Measurements from ENCODE around the gene FANCM.

The FANCM gene, protein sequence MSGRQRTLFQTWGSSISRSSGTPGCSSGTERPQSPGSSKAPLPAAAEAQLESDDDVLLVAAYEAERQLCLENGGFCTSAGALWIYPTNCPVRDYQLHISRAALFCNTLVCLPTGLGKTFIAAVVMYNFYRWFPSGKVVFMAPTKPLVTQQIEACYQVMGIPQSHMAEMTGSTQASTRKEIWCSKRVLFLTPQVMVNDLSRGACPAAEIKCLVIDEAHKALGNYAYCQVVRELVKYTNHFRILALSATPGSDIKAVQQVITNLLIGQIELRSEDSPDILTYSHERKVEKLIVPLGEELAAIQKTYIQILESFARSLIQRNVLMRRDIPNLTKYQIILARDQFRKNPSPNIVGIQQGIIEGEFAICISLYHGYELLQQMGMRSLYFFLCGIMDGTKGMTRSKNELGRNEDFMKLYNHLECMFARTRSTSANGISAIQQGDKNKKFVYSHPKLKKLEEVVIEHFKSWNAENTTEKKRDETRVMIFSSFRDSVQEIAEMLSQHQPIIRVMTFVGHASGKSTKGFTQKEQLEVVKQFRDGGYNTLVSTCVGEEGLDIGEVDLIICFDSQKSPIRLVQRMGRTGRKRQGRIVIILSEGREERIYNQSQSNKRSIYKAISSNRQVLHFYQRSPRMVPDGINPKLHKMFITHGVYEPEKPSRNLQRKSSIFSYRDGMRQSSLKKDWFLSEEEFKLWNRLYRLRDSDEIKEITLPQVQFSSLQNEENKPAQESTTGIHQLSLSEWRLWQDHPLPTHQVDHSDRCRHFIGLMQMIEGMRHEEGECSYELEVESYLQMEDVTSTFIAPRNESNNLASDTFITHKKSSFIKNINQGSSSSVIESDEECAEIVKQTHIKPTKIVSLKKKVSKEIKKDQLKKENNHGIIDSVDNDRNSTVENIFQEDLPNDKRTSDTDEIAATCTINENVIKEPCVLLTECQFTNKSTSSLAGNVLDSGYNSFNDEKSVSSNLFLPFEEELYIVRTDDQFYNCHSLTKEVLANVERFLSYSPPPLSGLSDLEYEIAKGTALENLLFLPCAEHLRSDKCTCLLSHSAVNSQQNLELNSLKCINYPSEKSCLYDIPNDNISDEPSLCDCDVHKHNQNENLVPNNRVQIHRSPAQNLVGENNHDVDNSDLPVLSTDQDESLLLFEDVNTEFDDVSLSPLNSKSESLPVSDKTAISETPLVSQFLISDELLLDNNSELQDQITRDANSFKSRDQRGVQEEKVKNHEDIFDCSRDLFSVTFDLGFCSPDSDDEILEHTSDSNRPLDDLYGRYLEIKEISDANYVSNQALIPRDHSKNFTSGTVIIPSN (N-terminal part only)

DNA sequence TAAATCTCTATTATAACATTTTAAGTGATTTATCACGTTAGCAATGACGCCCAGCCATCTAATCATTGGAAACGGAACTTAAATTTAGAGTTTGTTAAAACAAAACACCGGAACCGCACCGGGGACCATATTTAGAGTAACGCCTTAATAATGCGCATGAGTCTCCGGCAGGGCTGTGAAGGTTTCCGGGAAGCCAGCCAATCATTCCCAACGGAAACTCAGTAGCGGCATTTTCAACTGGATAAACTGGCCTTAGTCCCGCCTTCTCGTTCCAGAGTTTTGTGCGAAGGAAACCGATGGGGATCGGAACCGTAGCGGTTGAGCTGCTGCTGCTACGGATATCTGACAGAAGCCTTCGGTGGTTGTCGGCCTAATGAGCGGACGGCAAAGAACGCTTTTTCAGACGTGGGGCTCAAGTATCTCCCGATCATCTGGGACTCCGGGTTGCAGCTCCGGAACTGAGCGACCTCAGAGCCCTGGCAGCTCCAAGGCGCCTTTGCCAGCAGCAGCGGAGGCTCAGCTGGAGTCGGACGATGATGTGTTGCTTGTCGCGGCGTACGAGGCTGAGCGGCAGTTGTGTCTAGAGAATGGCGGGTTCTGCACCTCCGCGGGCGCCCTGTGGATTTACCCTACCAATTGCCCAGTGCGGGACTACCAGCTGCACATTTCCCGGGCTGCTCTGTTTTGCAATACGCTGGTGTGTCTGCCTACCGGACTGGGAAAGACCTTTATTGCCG lies at the start of gene FANCM:
Gene FANCM, plus strand, starts transcription at position 272 of the 737 bp plus-strand sequence. Its CDS starts 102 bp downstream, at position 374.
- in situ Hi-C loops (cut with MboI; ENCODE audit: low sequenced_read_pairs): no loop called here

DNA sequence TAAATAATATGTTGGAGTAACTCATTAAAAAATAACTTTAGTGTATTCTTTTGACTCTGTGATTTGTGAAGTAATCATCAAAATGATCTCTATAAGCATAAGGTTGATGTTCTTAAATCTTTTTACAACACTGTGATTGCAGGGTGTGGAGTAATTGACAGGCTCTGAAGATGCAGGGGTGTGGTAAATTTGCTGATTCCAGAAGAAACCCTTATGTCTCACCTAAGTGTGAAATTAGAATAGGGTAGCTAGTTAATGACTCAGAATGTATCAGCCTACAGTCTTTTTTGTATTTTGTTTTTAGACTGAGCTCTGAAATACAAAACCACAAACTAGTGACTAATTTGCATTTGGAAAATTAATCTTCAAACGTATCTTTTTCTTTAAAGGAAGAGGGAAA lies 45.9 kb upstream of the FANCM start:
- in situ Hi-C loops (cut with MboI; ENCODE audit: low sequenced_read_pairs): no loop called here

DNA sequence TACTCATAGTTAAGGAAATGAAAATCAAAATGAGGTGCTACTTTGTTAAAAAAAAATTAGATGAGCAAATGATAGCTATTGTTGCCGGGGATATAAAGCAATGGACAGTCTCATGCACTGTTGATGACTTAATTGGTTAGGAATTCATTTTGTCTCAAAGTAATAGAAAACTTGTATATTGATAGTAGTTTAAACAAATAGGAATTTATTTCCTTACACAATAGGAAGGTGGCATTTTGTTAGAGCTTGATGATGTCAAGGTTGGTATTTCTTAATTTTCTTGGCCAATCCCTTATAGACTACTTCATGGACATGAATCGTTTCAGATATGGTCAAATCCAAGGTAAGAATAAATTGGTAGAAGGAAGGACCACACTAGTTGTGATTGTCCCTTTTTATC lies 44.0 kb upstream of the FANCM start:
- in situ Hi-C loops (cut with MboI; ENCODE audit: low sequenced_read_pairs): no loop called here

GRCh38 chr14:45094275-45094674 lies 41.5 kb upstream of the FANCM start:
- in situ Hi-C loops (cut with MboI; ENCODE audit: low sequenced_read_pairs): no loop called here

DNA sequence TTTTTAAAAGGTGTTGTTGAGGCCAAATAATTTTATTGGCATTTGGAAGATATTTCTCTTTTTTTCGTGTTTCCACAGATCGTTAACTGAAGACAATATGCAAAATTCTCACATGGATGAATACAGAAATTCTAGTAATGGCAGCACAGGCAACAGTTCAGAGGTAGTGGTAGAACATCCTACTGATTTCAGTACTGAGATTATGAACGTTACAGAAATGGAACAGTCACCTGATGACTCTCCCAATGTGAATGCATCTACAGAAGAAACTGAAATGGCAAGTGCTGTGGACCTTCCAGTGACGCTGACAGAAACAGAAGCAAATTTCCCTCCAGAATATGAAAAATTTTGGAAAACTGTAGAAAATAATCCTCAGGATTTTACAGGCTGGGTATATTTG lies 40.6 kb upstream of the FANCM start:
- in situ Hi-C loops (cut with MboI; ENCODE audit: low sequenced_read_pairs): no loop called here

- in situ Hi-C loops (cut with MboI; ENCODE audit: low sequenced_read_pairs): no loop called here
These were observed 39.5 kb upstream of the FANCM start for GRCh38 chr14:45096218-45096617.

- in situ Hi-C loops (cut with MboI; ENCODE audit: low sequenced_read_pairs): no loop called here
These were observed 31.9 kb upstream of the FANCM start for GRCh38 chr14:45103806-45104205.

GRCh38 chr14:45104561-45104960 lies 31.2 kb upstream of the FANCM start:
- in situ Hi-C loops (cut with MboI; ENCODE audit: low sequenced_read_pairs): no loop called here

DNA sequence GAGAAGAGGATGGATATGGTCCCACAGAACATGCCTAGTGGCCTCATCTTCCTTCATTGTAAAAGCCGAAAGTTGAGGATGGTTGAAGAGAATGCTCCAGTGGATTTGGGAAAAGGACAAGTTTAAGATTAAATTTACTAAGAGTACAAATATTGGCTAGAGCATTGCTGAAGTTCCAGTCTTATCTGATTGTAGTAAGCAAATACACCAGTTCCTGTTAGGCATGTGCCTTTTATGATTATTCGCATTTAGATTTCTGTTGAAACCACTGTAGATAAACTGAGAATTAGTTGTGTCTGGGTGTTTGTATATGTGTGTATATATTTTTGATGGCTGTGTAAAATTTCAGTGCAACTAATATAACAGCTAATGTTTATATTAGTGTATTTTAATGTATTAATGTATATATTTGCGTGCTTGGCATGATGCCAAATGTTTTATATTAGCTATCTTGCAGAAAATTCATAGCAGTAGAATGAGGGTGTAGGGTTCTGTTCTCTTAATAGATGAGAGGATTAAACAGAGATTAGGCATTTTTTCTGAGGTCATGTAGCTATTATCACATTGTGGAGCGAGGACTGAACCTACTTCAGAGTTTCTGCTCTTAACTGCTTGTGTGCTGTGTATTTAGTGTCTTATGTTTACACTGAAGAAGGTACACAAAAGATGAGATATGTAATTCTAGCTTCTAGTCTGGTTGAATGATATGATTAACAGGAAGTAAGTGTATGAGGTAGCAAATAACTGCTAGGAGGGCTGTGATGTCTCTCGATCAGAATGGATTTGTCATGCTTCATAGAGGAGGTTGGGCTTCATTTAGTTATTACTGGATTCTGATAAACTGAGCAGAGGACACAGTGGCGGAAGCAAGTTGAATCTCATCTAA lies 22.6 kb upstream of the FANCM start:
- in situ Hi-C loops (cut with MboI; ENCODE audit: low sequenced_read_pairs): no loop called here

DNA sequence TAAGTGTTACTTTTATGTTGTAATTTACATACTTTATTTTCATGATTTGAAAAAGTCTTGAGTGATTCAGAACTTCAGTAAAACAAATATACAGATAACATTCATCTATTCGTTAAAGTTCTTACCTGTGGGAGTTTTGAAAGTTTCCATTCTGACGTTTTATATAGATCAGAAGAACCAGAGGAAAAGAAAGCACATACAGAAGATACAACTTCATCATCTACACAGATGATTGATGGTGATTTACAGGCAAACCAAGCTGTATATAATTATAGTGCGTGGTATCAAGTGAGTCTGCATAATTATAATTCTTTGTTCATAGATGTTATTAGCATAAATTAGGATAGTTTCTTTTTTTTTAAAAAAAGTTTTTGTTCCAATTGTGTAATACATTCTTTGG lies 21.4 kb upstream of the FANCM start:
- in situ Hi-C loops (cut with MboI; ENCODE audit: low sequenced_read_pairs): no loop called here

GRCh38 chr14:45118594-45118993 lies 17.1 kb upstream of the FANCM start:
- in situ Hi-C loops (cut with MboI; ENCODE audit: low sequenced_read_pairs): no loop called here

GRCh38 chr14:45120096-45120495 lies 15.6 kb upstream of the FANCM start:
- in situ Hi-C loops (cut with MboI; ENCODE audit: low sequenced_read_pairs): no loop called here

- in situ Hi-C loops (cut with MboI; ENCODE audit: low sequenced_read_pairs): no loop called here
These were observed 12.5 kb upstream of the FANCM start for GRCh38 chr14:45123271-45123670.

GRCh38 chr14:45125754-45126153 lies 10.0 kb upstream of the FANCM start:
- in situ Hi-C loops (cut with MboI; ENCODE audit: low sequenced_read_pairs): no loop called here

DNA sequence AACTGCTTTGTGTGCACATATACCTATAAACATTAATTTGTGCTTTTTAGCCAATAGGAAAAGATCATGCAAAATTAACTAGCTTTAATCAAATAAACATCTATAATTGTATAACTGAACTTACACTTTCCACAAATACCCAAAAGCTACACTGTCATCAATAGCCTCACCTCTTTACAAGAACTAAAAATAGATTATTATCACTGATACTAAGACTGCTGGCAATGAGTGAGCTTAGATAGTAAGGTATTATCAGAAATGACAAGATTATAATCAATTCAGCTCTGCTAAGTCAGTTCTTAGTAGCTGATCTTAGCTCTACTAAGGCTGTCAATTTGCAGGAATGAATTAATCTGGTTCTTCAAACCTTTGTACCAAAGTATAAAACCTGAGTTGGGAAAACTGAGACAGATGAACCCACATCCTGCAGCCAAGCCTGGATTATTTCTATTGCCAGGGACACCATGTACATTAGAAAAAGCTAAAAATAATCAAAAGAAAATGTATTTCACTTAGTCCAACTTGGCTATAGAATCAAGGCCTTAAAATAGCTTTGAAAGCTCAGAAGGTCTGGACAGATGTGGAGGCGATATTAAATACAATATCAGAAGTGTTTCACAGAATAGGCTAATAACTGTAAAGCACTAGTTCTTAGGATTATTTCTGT lies 6.6 kb upstream of the FANCM start:
- in situ Hi-C loops (cut with MboI; ENCODE audit: low sequenced_read_pairs): no loop called here

DNA sequence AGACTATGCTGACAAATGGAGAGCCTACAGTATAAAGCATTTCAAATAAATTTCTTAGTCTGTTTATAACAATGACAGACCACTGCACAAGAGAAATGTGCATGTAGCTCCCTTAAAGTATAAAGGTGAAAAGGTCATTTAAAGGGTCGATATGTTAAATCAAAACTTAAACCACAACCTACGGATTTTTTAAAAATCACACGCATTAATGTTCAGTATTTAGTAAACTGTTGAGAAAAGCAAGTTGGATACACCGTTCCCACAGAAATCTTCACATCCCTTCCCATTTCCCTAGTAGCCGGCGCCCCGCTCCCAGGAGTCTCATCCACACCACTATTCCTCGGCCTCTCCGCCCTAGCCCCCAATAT lies 2.1 kb upstream of the FANCM start:
- in situ Hi-C loops (cut with MboI; ENCODE audit: low sequenced_read_pairs): no loop called here

DNA sequence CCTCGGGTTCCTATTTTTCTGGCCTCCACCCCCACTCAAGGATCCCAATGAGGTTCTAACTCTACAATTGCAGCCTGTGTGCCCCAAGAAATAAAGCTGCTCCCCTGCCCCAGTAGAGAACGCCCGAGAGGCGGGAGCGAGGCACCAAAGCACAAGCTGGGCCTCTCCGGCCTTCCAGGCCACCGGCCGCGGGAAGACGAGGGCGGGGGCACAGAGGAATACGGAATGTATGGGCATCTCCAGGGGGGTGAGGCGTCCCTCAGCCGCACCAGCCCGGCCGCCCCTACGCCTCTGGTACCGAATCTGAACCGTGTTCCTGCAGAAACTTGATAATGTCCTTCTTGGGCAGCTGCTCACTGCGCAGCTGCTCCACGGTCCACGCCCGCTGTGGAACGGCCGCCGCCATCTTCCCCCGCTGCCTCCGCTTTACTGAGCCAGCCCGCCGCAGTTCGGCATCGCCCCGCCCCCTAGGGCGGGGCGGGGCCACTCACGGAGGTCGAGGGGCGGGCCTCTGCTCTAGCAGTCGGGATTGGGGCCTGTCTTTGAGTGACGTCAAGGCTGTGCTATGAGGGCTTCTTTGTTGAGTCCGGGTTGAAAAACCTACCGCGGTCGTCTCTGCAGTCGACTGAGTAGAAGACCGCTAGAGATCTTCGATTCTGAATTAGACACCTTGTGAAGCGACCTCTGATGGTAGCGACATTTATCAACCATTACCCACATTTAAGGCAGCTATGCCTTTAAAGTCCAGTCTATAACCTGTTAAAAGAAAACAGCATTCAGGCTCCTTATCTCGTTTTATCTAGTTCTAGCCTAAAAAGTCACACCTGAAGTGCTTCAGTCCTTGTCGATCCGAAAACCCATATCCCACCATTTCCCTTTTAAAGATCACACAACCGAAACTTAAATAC lies 1.4 kb upstream of the FANCM start, which contains the start of gene FKBP3:
Gene FKBP3, minus strand, starts transcription at position 431 of the 908 bp plus-strand sequence. Its CDS starts 25 bp downstream, at position 406.
- in situ Hi-C loops (cut with MboI; ENCODE audit: low sequenced_read_pairs): no loop called here

- in situ Hi-C loops (cut with MboI; ENCODE audit: low sequenced_read_pairs): no loop called here
These were observed 574 bp upstream of the FANCM start for GRCh38 chr14:45135156-45135555.
